Hepatocyte (in vitro differentiated cells): Measurements from ENCODE around the gene TMEM245. TPM values are rescaled to one million over a fixed set of nuclear protein-coding genes. Genes with fewer than 3 reads are reported as not detected.

Experiments
- DNase-seq: peaks from one replicate; pipeline ENCODE4 v3.0.0-alpha.2; 2016; ENCODE audit warnings: low spot score
- H2AFZ ChIP-seq: fragments of 200-600 bp; sonication (generic); 2 replicates; pipeline ENCODE4 v1.6.0; 2016; ENCODE audit warnings: antibody characterized with exemption, mild to moderate bottlenecking
- H3K27ac ChIP-seq: fragments of 200-600 bp; sonication (generic); 2 replicates; pipeline ENCODE4 v1.5.1; 2016; ENCODE audit warnings: mild to moderate bottlenecking
- H3K27me3 ChIP-seq: fragments of 200-600 bp; sonication (generic); 2 replicates; pipeline ENCODE4 v1.6.1; 2016
- H3K36me3 ChIP-seq: fragments of 200-600 bp; sonication (generic); replicated peaks from 2 replicates; pipeline ENCODE4 v1.5.1; 2016; ENCODE audit warnings: low read depth; ENCODE audit not compliant: insufficient read depth
- H3K4me1 ChIP-seq: fragments of 200-600 bp; sonication (generic); 2 replicates; pipeline ENCODE4 v1.5.1; 2016; ENCODE audit warnings: mild to moderate bottlenecking, moderate library complexity; ENCODE audit not compliant: insufficient read depth
- H3K4me2 ChIP-seq: fragments of 200-600 bp; sonication (generic); 2 replicates; pipeline ENCODE4 v1.6.0; 2016
- H3K4me3 ChIP-seq: fragments of 200-600 bp; sonication (generic); 2 replicates; pipeline ENCODE4 v1.5.1; 2016; ENCODE audit warnings: mild to moderate bottlenecking
- H3K79me2 ChIP-seq: fragments of 200-600 bp; sonication (generic); 2 replicates; pipeline ENCODE4 v1.6.0; 2017; ENCODE audit warnings: mild to moderate bottlenecking
- H3K9me2 ChIP-seq: fragments of 200-600 bp; sonication (generic); replicated peaks from 2 replicates; pipeline ENCODE4 v1.6.0; 2017; ENCODE audit warnings: mild to moderate bottlenecking; ENCODE audit not compliant: insufficient read depth
- H3K9me3 ChIP-seq: fragments of 200-600 bp; sonication (generic); 2 replicates; pipeline ENCODE4 v1.5.1; 2016; ENCODE audit warnings: low read depth, mild to moderate bottlenecking
- H4K20me1 ChIP-seq: fragments of 200-600 bp; sonication (generic); 2 replicates; pipeline ENCODE4 v1.6.0; 2016; ENCODE audit warnings: mild to moderate bottlenecking; ENCODE audit not compliant: insufficient read depth, poor library complexity, severe bottlenecking
- EZH2 ChIP-seq: fragments of 200-600 bp; sonication (generic); IDR thresholded peaks from 2 replicates; pipeline ENCODE4 v1.6.1; 2016; ENCODE audit warnings: antibody characterized with exemption, mild to moderate bottlenecking, borderline replicate concordance
- EZH2phosphoT487 ChIP-seq: fragments of 200-600 bp; sonication (generic); IDR thresholded peaks from one replicate; pipeline ENCODE4 v1.6.1; 2018; ENCODE audit warnings: antibody characterized with exemption, mild to moderate bottlenecking, low read depth, moderate library complexity; ENCODE audit not compliant: unreplicated experiment, severe bottlenecking
- WGBS: methylation state at CpG from one replicate; pipeline ENCODE4 v1.1.6; 2016; ENCODE audit warnings: low lambda C conversion rate; ENCODE audit errors: missing lambda C conversion rate; 5-methylcytosine and 5-hydroxymethylcytosine counted together
- polyA plus RNA-seq: library from polyadenylated mRNA; unstranded; fragments of >200 nt; fragmentation: Nextera tagmentation; extraction: Ambion mirVana; gene quantifications from 2 replicates; pipeline ENCODE4 v1.2.1, GENCODE V29; 2016
- total RNA-seq: library from RNA; depleted of rRNA; stranded (reverse); fragments of >200 nt; gene quantifications from 2 replicates; pipeline ENCODE4 v1.2.3, GENCODE V29; 2014
- TF ChIP-seq, protein P1 (sequence below): fragments of 200-600 bp; sonication (generic); IDR thresholded peaks from 2 replicates; pipeline ENCODE4 v1.5.1; 2016; ENCODE audit warnings: antibody characterized with exemption, mild to moderate bottlenecking; ENCODE audit not compliant: poor library complexity

The TMEM245 gene
- total and polyA plus RNA-seq, 2 experiments from 2014 or later: 63.5 to 122 TPM

GRCh38 chr9:109101202-109101595 is 18.5 kb downstream of the TMEM245 start:
- peaks cover 100% of the 10 kb centered on the region for H3K79me2 ChIP-seq
- 70% methylated on average over 3 of the region's 3 CpGs for WGBS
- DNase-seq: no peak
- H4K20me1 ChIP-seq: peaks cover 57% of the 10 kb centered on the region
- TF ChIP-seq EZH2phosphoT487 (no peak), EZH2 (no peak)
- H2AFZ ChIP-seq: no peak overlapping the region
- no peaks in the 10 kb centered on the region for H3K27me3 ChIP-seq
- no peak overlapping the region for H3K4me3 ChIP-seq
- H3K9me2 ChIP-seq: no peaks in the 10 kb centered on the region
- no peak overlapping the region for H3K4me2 ChIP-seq
- H3K4me1 ChIP-seq: peaks cover 32% of the 10 kb centered on the region
- no peaks in the 10 kb centered on the region for H3K9me3 ChIP-seq
- H3K36me3 ChIP-seq: no peaks in the 10 kb centered on the region
- H3K27ac ChIP-seq: peak overlapping the region; percentile 2

DNA sequence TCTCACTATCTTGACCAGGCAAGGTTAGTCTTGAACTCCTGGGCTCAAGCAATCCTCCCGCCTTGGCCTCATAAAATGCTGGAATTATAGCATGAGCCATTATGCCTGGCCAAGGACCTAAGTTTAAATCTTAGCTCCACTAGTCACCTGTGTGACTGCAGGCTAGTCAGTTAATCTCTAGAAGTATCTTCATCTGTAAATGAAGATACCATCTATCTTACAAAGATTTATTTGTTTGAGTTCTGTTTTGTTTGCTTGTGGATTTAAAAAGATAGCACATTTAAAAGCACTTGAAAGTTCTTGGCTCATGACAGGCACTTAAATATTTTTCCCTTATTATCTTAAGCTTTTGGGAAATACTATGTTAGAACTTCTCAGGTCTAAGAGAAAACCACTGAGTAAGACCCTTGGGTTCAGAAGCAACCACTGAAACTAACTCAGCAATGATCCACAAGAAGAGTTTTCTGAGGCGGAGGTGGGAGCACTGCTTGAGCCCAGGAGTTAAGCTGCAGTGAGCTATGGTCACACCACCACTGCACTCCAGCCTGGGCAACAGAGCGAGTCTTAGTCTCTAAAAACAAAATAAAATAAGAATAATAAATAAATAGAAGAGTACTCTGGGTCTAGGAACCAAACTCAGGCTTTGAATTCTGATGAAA is 19.1 kb downstream of the TMEM245 start:
- Histone ChIP-seq H4K20me1 (peaks cover 63% of the 10 kb centered on the region), H3K9me2 (no peaks in the 10 kb centered on the region), H3K27ac (no peak overlapping the region), H3K4me3 (no peak overlapping the region), H3K36me3 (no peaks in the 10 kb centered on the region), H2AFZ (no peak overlapping the region), H3K4me1 (peaks cover 32% of the 10 kb centered on the region), H3K4me2 (no peak overlapping the region), H3K9me3 (no peaks in the 10 kb centered on the region), H3K79me2 (peaks cover 100% of the 10 kb centered on the region), H3K27me3 (no peaks in the 10 kb centered on the region)
- WGBS: 96% methylated on average over 3 of the region's 3 CpGs
- no peak for DNase-seq
- no peak for TF ChIP-seq EZH2phosphoT487
- no peak for TF ChIP-seq EZH2
- TF ChIP-seq, protein P1, sequence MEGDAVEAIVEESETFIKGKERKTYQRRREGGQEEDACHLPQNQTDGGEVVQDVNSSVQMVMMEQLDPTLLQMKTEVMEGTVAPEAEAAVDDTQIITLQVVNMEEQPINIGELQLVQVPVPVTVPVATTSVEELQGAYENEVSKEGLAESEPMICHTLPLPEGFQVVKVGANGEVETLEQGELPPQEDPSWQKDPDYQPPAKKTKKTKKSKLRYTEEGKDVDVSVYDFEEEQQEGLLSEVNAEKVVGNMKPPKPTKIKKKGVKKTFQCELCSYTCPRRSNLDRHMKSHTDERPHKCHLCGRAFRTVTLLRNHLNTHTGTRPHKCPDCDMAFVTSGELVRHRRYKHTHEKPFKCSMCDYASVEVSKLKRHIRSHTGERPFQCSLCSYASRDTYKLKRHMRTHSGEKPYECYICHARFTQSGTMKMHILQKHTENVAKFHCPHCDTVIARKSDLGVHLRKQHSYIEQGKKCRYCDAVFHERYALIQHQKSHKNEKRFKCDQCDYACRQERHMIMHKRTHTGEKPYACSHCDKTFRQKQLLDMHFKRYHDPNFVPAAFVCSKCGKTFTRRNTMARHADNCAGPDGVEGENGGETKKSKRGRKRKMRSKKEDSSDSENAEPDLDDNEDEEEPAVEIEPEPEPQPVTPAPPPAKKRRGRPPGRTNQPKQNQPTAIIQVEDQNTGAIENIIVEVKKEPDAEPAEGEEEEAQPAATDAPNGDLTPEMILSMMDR: no peak

DNA sequence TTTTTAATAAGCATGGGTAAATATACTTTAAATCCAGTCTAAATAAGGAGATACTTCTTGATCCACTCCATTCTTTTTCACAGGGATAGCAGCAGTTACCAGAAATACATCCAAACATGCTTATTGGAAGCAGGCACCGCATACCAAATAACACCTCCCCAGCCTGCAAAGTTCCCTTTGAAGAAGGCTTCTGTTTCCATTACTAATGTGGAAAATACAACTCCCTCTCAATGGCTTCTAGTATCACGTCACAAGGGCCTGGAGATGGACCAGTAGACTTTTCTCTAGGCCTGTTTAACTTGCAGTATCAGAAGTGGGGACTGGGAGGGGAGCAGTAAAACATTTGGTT is 20.8 kb downstream of the TMEM245 start:
- Histone ChIP-seq H3K9me2 (no peaks in the 10 kb centered on the region), H3K27ac (peak overlapping the region; percentile 49), H3K79me2 (peaks cover 100% of the 10 kb centered on the region), H3K4me1 (peaks cover 36% of the 10 kb centered on the region), H2AFZ (no peak overlapping the region), H3K27me3 (no peaks in the 10 kb centered on the region), H3K4me3 (no peak overlapping the region), H3K9me3 (no peaks in the 10 kb centered on the region), H3K4me2 (peak overlapping the region; percentile 7), H3K36me3 (no peaks in the 10 kb centered on the region), H4K20me1 (peaks cover 71% of the 10 kb centered on the region)
- DNase-seq: peak; percentile 28
- 53% methylated on average over 2 of the region's 2 CpGs for WGBS
- no peak for TF ChIP-seq EZH2phosphoT487
- no peak for TF ChIP-seq EZH2
- TF ChIP-seq, protein P1: no peak

- H3K36me3 ChIP-seq: no peaks in the 10 kb centered on the region
- peak overlapping the region; percentile 49 for H3K27ac ChIP-seq
- H4K20me1 ChIP-seq: peaks cover 72% of the 10 kb centered on the region
- DNase-seq: peak; percentile 40
- 34% methylated on average over 4 of the region's 4 CpGs for WGBS
- no peak for TF ChIP-seq EZH2
- TF ChIP-seq EZH2phosphoT487: no peak
- TF ChIP-seq, protein P1: peak; percentile 36
- peak overlapping the region; percentile 7 for H3K4me2 ChIP-seq
- H3K79me2 ChIP-seq: peaks cover 100% of the 10 kb centered on the region
- peaks cover 36% of the 10 kb centered on the region for H3K4me1 ChIP-seq
- no peak overlapping the region for H3K4me3 ChIP-seq
- no peaks in the 10 kb centered on the region for H3K27me3 ChIP-seq
- no peak overlapping the region for H2AFZ ChIP-seq
- H3K9me3 ChIP-seq: no peaks in the 10 kb centered on the region
- no peaks in the 10 kb centered on the region for H3K9me2 ChIP-seq
These were observed 21.4 kb downstream of the TMEM245 start for GRCh38 chr9:109098171-109098959.
